Islet of Langerhans (tissue), 1 donor: ENCODE measurements around the gene NTMT1.
"Not testable (repeated sequence)": the region's sequence is repeated elsewhere in the genome, so short reads cannot be mapped to it uniquely, and the experiment has no call there.

ENCODE experiments used
- FAIRE-seq: peaks from one replicate; lab custom pipeline; 2011; peaks lifted over from hg19 to GRCh38; lab: Jason Lieb, UNC

NTMT1 gene

GRCh38 chr9:129655154-129655553 lies 29.2 kb downstream of the NTMT1 start:
- no peak for FAIRE-seq

DNA sequence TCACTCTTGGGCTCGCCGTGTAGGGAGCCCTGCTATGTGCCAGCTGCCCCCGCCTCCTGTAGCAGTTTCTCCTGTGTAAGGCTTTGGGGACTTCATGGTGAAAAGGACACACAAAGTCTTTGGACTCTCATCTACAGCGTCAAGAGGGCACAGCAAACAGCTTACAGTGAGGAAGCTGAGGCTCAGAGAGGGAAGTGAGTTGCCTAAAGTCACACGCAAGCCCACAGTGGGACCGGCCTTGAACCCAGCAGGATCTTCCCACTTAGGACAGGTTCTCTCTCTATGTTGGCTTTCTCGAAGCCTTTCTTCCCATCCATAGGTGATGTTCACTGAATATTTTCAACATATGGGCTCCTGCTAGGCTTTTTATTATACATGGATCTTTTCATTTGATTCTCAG lies 29.7 kb downstream of the NTMT1 start:
- no peak for FAIRE-seq

DNA sequence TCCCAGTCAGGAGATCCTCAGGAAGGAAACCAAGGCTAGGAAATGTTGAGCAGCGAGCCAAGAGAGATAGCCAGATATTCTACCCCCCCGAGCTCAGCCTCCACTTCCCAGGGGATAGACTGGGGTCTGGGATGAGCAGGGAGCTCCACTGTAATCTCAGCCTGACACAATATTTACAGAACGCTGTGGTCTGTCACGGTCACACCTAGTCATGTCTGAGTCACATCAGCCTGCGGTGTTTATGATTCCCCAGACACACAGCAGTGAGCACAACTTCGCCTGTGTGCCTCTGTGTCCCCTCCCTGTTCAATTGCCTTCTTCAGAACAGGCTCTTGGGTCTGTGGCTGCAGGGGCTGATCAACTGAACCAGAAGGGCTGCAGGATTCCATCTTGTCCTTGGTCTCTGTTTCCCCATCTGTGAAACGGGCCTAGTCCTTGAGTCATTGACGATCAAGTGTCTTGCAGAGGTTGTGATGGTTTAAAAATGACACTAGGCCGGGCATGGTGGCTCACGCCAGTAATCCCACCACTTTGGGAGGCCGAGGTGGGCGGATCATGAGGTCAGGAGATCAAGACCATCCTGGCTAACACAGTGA lies 30.9 kb downstream of the NTMT1 start:
- FAIRE-seq = no peak

DNA sequence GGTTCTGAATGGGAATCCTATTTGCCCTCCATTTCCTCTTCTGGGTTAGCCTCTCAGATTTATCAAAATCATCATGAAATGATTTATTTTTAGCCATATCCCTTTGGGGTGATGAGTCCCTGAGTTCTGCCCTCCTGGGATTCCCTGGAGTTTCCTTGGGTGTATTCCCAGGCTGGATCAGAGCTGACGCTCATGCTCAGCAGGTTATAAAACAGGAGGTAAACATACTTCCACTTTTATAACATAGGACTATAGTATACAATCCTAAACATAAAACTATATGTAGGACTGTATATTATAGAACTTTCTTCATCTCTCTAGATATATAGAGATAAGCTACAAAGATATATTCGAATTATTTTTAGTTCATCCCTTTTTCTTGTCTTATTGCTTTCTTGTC lies 35.1 kb downstream of the NTMT1 start:
- FAIRE-seq = no peak

DNA sequence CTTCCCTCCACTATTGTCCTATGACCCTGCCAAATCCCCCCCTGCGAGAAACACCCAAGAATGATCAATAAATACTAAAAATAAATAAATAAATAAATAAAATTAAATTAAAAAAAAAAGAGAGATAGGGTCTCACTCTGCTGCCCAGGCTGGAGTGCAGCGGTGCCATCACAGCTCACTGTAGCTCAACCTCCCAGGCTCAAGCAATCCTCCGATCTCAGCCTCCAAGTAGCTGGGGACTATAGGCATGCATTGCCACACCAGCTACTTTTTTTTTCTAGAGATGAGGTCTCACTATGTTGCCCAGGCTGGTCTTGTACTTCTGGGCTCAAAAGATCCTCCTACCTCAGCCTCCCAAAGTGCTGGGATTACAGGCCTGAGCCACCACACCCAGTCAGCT lies 36.3 kb downstream of the NTMT1 start:
- FAIRE-seq = not testable (repeated sequence)

DNA sequence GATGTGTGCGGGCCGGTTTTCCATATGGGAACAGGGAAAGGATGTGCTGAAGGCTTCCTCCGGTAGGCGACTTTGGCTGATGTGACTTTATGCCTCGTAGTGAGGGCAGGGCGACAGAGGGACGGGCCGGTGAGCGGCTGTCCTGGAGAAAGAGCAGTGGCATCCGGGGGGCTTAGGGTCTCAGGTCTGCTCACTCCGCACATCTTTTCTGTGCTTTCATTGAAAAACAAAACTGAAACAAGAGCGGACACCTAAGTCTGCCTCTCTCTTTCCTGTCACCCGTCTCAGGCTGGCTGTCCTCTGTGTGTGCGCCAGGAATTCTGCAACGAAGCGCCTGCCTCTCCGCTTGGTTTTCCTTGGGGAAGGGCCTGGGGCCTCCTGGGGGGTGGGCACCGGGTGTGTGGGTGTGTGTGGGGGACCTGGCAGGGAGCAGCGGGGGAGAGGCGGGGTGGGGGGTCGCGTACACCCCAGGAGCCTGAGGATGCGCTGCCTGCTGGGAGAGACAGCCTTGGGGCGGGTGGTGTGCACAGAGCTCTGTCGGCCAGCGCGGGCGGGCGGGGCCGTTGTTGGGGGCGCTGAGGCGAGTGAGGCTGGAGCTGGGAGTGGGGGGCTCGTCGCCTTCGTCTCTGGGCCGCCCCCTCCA lies 38.9 kb downstream of the NTMT1 start:
- FAIRE-seq = no peak

GRCh38 chr9:129665389-129665775 lies 39.4 kb downstream of the NTMT1 start, which contains the start of gene PRRX2:
Gene PRRX2 (plus strand): TSS chr9:129665647. CDS start chr9:129665868, 221 bp downstream.
- no peak for FAIRE-seq

DNA sequence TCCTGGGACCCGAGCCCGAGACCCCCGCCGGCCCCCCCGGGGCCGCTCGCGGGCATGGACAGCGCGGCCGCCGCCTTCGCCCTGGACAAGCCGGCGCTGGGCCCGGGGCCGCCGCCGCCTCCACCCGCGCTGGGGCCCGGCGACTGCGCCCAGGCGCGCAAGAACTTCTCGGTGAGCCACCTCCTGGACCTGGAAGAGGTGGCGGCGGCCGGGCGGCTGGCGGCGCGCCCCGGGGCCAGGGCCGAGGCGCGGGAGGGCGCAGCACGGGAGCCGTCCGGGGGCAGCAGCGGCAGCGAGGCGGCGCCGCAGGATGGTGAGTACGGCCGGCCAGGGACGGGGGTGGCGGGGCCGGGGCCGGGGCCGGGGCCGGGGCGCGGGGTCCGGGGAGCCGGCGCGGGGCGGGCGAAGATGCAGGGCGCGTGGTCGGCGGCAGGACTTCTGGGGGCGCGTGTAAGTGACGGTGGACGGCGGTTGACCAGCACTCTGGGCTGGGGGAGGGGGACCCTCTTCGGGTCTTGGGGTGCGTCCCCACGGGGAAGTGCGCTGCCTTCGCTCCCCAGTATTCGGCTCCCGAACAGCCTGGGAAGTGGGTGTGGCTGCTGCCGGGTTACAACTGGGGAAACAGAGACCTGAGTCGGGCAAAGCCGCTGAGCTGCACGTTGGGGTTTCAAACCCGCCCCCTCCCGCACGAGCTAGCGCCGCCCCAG lies 40.0 kb downstream of the NTMT1 start:
- no peak for FAIRE-seq

DNA sequence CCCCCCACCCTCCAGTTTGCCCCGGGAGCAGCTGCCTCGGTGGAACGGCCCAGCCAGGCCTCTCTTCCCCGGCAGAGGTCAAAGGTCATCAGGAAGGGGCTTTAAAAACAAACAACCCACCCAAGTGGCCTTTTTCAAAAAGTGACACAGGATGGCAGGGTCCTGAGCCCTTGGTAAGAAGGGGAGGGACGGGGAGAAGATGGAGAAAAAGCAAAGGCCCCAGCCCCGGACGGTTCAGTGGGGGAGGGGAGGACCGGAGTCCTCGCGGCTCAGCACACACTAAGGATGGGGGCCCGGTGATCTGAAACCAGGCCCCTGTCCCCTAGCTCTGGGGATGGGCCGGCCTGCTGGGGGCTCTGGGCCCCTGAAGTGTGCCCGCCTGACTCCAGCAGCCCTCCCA lies 40.6 kb downstream of the NTMT1 start:
- no peak for FAIRE-seq

DNA sequence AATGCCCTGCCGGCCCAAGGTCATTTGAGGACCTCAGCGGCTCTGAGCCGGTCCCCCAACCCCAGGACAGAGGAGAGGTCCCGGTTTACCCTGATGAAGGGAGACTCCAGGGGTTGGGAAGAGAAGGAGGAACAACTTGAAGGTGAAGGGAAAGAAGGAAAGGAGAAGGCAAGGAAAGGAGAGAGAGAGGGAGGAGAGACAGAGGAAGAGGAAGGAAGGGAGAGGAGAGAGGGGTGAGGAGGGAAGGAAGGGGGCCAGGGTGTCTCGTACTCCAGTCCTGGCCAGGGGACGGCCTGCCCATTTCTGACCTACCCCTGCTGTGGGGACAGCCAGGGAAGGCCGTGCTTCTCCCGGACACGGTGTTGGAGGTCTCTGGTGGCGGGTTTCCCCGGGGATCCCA lies 41.4 kb downstream of the NTMT1 start:
- no peak for FAIRE-seq

DNA sequence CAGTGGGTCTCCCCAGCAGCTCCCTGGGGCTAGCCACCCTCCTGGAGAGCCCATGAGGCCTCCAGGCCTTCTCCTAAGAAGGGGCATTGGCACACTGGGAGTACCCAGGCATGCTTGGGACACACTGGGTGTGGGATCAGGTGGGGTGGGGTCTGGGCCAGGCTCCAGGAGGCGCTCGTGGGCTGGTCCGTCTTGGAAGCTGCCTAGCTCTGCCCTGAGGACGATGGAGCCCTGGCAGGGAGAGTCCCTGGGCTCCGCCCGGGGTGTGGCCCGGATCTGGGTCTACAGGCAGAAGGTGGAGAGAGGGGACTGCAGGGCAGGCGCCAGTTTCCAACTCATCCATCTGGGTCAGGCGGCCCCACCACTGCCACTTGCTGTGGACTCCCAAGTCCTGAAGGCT lies 41.9 kb downstream of the NTMT1 start:
- no peak for FAIRE-seq

DNA sequence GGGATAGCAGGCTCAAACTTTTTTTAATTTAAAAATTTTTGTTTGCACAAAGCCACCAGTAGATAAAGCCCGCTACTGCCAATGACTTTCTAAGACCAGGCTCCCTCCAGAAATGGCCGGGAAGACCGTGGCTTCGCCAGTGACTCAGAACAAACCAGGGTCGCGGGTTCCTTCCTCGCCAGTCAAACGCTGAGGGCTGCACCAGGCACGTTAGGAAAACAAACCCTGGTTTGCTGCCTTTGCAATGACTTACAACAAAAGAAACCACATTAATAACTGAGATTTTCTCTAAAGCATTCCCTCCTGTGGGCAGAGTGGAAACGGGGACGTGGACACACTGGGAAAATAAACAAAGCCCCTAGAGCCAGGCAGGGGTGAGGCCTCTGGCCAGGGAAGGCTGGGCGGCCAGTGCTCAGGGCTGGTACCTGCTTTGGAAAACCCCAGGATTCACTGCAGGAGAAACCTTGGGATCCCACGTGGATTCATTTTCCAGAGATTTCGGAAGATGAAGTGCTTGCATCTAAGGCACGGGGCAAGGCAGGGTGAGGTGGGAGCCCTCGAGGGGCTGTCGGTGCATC lies 43.3 kb downstream of the NTMT1 start:
- no peak for FAIRE-seq

DNA sequence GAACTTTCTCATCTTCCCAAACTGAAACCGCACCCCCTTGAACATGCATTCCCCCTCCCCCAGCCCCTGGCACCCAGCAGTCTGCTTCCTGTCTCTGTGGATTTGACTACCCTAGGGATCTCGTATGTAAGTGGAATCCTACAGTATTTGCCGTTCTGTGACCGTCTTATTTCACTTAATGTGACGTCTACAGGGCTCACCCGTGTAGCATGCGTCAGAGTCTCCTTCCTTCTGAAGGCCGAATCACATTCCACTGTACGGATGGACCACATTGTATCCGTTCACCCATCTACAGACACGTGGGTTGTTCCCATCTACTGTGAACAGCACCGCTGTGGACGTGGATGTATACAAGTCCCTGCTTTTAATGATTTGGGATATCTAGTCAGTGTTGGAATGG lies 44.0 kb downstream of the NTMT1 start:
- FAIRE-seq = no peak

DNA sequence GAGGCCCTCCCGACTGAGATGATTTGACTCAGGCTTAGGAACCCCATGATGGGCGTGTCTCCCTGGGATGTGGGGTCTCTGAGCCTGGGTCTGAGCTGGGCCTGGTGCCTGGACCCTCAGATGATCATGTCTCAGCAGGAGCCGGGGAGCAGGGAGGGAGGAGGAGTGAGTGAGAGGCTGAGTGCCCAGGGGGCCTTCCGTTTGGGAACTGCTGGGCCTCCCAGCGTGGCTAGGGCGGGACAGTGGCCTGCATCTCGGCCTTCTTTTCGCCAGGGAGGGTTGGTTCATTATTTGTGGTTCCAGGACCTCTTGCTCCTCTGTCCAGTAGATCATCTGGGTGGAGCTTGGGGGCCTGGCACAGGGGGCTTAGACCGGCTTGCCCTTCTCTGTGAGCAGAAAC lies 45.1 kb downstream of the NTMT1 start:
- FAIRE-seq = no peak

DNA sequence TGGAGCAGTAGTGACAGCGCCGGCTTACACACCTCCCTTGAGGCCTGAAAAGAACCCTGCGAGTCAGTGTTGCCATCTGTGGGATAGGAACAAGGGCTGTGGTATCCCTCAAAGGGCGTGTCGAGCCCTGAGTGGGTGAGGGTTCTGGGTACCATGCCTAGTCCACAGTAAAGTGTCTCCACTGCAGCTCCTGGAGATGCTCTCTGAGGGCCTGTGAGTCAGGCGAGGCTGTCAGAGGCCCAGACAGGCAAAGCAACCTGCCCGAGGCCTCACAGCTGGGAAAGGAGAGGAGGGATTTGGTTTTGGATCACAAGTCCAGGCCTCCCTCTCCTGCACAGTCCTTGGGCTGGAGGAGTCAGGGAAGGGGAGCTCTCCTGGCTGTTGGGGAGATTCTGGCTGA lies 45.6 kb downstream of the NTMT1 start:
- FAIRE-seq = no peak

DNA sequence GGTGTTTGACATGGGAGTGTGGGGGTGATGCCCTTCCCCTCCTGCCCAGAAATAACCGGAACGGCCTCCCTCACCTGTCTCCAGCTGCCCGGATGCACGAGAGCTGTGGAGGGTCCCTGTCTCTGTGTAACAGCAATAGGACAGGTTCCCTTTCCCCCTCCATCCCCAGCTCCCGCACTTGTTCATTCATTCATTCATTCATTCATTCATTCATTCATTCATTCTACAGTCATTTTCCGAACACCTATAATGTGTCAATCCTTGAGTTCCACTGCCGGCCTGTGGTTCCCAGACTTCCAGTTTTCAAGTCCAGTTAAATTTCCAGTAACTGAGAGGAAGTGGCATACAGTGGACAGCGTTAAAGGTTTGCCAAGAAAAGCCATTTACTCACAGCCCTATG lies 46.7 kb downstream of the NTMT1 start:
- FAIRE-seq = no peak

GRCh38 chr9:129673602-129674001 lies 47.6 kb downstream of the NTMT1 start:
- FAIRE-seq = no peak

DNA sequence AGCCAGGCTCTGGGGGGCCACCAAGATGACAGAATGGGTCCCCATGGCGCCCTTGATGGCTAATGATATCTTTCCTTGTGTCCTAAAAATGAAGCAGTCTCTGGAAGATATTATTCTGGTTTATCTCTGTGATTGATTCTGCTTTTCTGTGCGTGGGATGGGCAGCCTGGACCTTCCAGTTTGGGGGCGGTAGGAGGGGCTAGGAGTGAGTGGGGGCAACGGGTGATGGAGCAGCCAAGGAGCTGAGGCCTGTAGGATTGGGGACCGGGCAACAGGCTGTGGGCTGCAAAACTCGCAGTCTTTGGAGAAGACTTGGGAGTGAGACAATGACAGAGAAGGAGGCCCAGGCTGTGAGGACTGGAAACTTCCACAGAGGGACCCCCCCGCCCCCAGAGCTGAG lies 48.3 kb downstream of the NTMT1 start:
- no peak for FAIRE-seq

DNA sequence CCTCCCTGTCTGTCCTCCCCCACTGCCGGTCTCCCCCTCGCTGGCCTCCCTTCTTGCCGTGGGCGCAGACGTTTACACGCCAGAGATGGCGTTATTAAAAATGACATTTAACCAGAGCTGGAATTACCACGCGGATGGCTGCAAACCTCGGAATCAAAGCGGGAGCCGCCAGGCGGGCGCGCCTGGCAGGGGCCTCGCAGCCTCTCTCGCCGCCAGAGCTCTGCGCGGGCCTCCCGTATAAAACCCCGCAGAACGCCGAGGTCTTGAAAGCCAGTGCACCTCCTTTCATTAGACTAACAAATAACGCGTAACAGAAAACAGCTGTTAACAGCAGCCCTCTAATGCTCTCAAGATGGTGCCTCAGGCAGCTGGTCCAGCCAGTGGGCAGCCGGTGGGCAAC lies 49.7 kb downstream of the NTMT1 start:
- FAIRE-seq = no peak

DNA sequence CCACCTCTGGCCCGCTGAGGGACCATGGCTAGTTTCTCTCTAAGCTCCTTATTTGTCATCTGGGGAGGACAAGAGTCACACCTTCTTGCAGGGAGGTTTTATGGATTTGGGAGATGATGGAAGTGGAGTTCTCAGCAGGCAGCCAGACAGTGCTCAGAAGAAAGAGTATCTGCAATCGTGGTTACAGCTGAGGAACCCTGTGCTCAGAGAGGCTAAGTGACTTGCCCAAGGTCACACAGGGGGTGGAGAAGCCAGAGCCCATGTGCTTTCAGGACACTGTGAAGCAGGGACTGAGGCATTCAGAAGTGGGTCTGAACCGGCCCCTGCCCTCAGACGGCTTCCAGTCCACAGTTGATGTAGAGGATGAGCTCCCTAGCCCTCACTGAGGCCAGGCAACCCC lies 50.3 kb downstream of the NTMT1 start:
- FAIRE-seq = no peak

DNA sequence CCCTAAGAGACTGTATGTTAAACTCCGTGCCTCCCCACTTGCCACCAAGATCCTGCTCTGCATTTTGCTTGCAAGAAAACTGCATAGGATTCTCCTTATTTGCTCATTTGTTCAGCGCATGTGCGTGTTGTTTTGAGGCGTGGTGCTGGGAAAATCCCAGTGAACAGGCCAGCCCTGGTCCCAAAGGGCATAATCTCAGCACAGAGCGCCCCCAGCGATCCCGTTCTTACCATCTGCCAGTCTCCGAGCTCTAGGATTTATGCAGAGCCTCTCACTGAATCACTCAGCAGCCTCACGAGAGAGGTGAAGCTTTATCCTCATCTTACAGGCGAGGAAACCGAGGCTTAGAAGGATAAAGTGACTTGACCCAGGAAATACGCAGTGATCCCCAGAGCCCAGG lies 51.0 kb downstream of the NTMT1 start:
- FAIRE-seq = no peak

GRCh38 chr9:129677456-129677855 lies 51.5 kb downstream of the NTMT1 start:
- no peak for FAIRE-seq

DNA sequence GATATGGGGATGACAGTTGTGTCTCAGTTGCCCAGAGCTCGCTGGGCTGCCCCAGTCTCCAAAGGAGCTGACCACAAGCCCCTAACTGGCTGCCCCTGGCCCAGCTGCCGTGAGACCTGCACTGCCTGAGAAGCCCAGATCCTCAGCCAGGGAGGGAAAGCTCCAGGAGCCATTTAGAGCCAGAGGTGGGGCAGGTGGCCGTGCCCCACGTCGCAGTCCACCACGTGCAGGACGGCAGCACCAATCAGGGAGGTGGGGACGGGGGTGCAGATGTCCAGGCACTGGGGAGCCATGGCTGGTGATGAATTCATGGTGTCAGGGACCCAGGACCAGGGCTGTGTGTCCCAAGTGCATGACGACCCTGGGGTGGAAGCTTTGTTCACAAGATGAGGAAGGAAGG lies 52.9 kb downstream of the NTMT1 start:
- no peak for FAIRE-seq

GRCh38 chr9:129679537-129679936 lies 53.6 kb downstream of the NTMT1 start:
- FAIRE-seq = no peak
